SK-N-MC (cell line): ENCODE data around the gene NKX2-3.

Source experiments
- DNase-seq: peaks from one replicate; pipeline ENCODE4 v3.0.0-alpha.2; 2011; ENCODE audit warnings: low read depth, low spot score
- H3K27ac ChIP-seq: fragments of 200-600 bp; sonication (generic); 2 replicates; pipeline ENCODE4 v1.5.1; 2016; ENCODE audit warnings: mixed run types
- H3K36me3 ChIP-seq: fragments of 200-600 bp; sonication (generic); 2 replicates; pipeline ENCODE4 v1.6.1; 2017; ENCODE audit warnings: antibody characterized with exemption, low read length, mixed read lengths; ENCODE audit not compliant: insufficient read depth
- H3K4me3 ChIP-seq: fragments of 200-600 bp; sonication (generic); 2 replicates; pipeline ENCODE4 v1.5.1; 2016
- H3K9ac ChIP-seq: fragments of 200-600 bp; sonication (generic); 2 replicates; pipeline ENCODE4 v1.8.0; 2017; ENCODE audit warnings: mixed run types, mixed read lengths; ENCODE audit not compliant: insufficient read length
- H3K9me3 ChIP-seq: fragments of 200-600 bp; sonication (generic); 2 replicates; pipeline ENCODE4 v1.6.1; 2017; ENCODE audit warnings: low read depth, mild to moderate bottlenecking, antibody characterized with exemption, low read length, moderate library complexity, mixed read lengths
- EZH2 ChIP-seq: fragments of 200-600 bp; sonication (generic); IDR thresholded peaks from one replicate; pipeline ENCODE4 v1.6.1; 2017; ENCODE audit warnings: antibody characterized with exemption
- FOXP2 ChIP-seq: optimal IDR thresholded peaks from 2 replicates; pipeline ENCODE3; 2011; ENCODE audit warnings: mild to moderate bottlenecking, moderate library complexity; ENCODE audit not compliant: insufficient read depth; ENCODE audit errors: extremely low read length, control extremely low read depth
- POLR2AphosphoS5 ChIP-seq: IDR thresholded peaks from 2 replicates; pipeline ENCODE4 v1.6.1; 2012; ENCODE audit warnings: mild to moderate bottlenecking, low read depth, low read length, borderline replicate concordance

Gene NKX2-3

GRCh38 chr10:99519690-99520039 is 13.1 kb upstream of the NKX2-3 start:
- no peak overlapping the region for H3K4me3 ChIP-seq
- H3K9ac ChIP-seq, result no peak overlapping the region
- DNase-seq, result no peak
- H3K27ac ChIP-seq, result no peak overlapping the region
- no peaks in the 10 kb centered on the region for H3K9me3 ChIP-seq
- no peak for TF ChIP-seq POLR2AphosphoS5
- TF ChIP-seq EZH2, result no peak
- TF ChIP-seq FOXP2, result no peak
- no peaks in the 10 kb centered on the region for H3K36me3 ChIP-seq

GRCh38 chr10:99520040-99520846 is 12.5 kb upstream of the NKX2-3 start:
- Histone ChIP-seq H3K36me3 (no peaks in the 10 kb centered on the region), H3K4me3 (no peak overlapping the region)

GRCh38 chr10:99520847-99521764 is 11.6 kb upstream of the NKX2-3 start:
- Histone ChIP-seq H3K9ac (no peak overlapping the region), H3K27ac (no peak overlapping the region), H3K4me3 (no peak overlapping the region), H3K36me3 (no peaks in the 10 kb centered on the region), H3K9me3 (no peaks in the 10 kb centered on the region)
- TF ChIP-seq EZH2 (no peak), FOXP2 (no peak), POLR2AphosphoS5 (no peak)
- DNase-seq, result no peak

More at GRCh38 chr10:99520040-99520846, 12.5 kb upstream of the NKX2-3 start:
- H3K9me3 ChIP-seq, result no peaks in the 10 kb centered on the region
- no peak for DNase-seq
- no peak for TF ChIP-seq EZH2
- TF ChIP-seq POLR2AphosphoS5, result no peak
- no peak for TF ChIP-seq FOXP2
- H3K27ac ChIP-seq, result no peak overlapping the region
- no peak overlapping the region for H3K9ac ChIP-seq

- Histone ChIP-seq H3K4me3 (no peak overlapping the region), H3K9me3 (no peaks in the 10 kb centered on the region), H3K27ac (no peak overlapping the region), H3K36me3 (no peaks in the 10 kb centered on the region), H3K9ac (no peak overlapping the region)
- TF ChIP-seq EZH2 (no peak), FOXP2 (no peak), POLR2AphosphoS5 (no peak)
- no peak for DNase-seq
Measured at GRCh38 chr10:99521765-99522469, 10.8 kb upstream of the NKX2-3 start.

GRCh38 chr10:99522470-99523250 is 10.1 kb upstream of the NKX2-3 start:
- Histone ChIP-seq H3K27ac (no peak overlapping the region), H3K9me3 (no peaks in the 10 kb centered on the region), H3K36me3 (no peaks in the 10 kb centered on the region), H3K4me3 (no peak overlapping the region), H3K9ac (no peak overlapping the region)
- no peak for DNase-seq
- no peak for TF ChIP-seq FOXP2
- TF ChIP-seq EZH2, result no peak
- no peak for TF ChIP-seq POLR2AphosphoS5

- no peak for DNase-seq
- Histone ChIP-seq H3K36me3 (no peaks in the 10 kb centered on the region), H3K9me3 (no peaks in the 10 kb centered on the region), H3K4me3 (no peak overlapping the region), H3K27ac (no peak overlapping the region), H3K9ac (no peak overlapping the region)
- TF ChIP-seq FOXP2 (no peak), POLR2AphosphoS5 (no peak), EZH2 (no peak)
Measured at GRCh38 chr10:99523251-99523773, 9.4 kb upstream of the NKX2-3 start.

- no peak overlapping the region for H3K9ac ChIP-seq
Measured at GRCh38 chr10:99524050-99524666, 8.6 kb upstream of the NKX2-3 start.

GRCh38 chr10:99524736-99525380 is 7.9 kb upstream of the NKX2-3 start:
- Histone ChIP-seq H3K36me3 (no peaks in the 10 kb centered on the region), H3K9ac (no peak overlapping the region), H3K4me3 (no peak overlapping the region), H3K9me3 (no peaks in the 10 kb centered on the region), H3K27ac (no peak overlapping the region)
- no peak for TF ChIP-seq EZH2
- no peak for TF ChIP-seq FOXP2
- TF ChIP-seq POLR2AphosphoS5, result no peak
- DNase-seq, result no peak

More at GRCh38 chr10:99524050-99524666, 8.6 kb upstream of the NKX2-3 start:
- DNase-seq, result no peak
- no peaks in the 10 kb centered on the region for H3K9me3 ChIP-seq
- no peak for TF ChIP-seq POLR2AphosphoS5
- no peaks in the 10 kb centered on the region for H3K36me3 ChIP-seq
- H3K4me3 ChIP-seq, result no peak overlapping the region
- H3K27ac ChIP-seq, result no peak overlapping the region
